Neuronal stem cell (in vitro differentiated cells): Measurements from ENCODE around the gene TNNI3K.

Experiments used
- DNase-seq: peaks from one replicate; pipeline ENCODE4 v3.0.0-alpha.2; 2013; ENCODE audit warnings: low spot score
- H2AFZ ChIP-seq: one replicate; pipeline ENCODE4 v1.6.1; 2013; ENCODE audit warnings: mild to moderate bottlenecking, low read length, inconsistent platforms
- H2AK5ac ChIP-seq: 2 replicates; pipeline ENCODE4 v1.6.1; 2013; ENCODE audit warnings: low read depth, mild to moderate bottlenecking, inconsistent platforms, low read length, moderate library complexity, mixed read lengths
- H2BK120ac ChIP-seq: 2 replicates; pipeline ENCODE4 v1.6.1; 2013; ENCODE audit warnings: low read depth, mild to moderate bottlenecking, inconsistent platforms, low read length, moderate library complexity, mixed read lengths
- H2BK12ac ChIP-seq: one replicate; pipeline ENCODE4 v1.6.1; 2013; ENCODE audit warnings: low read length, inconsistent platforms
- H2BK15ac ChIP-seq: 2 replicates; pipeline ENCODE4 v1.6.1; 2013; ENCODE audit warnings: mild to moderate bottlenecking, low read length, inconsistent platforms, mixed read lengths
- H2BK5ac ChIP-seq: one replicate; pipeline ENCODE4 v1.6.1; 2013; ENCODE audit warnings: inconsistent platforms, mild to moderate bottlenecking, low read length, moderate library complexity
- H3K14ac ChIP-seq: one replicate; pipeline ENCODE4 v1.6.1; 2013; ENCODE audit warnings: low read length, inconsistent platforms
- H3K18ac ChIP-seq: 2 replicates; pipeline ENCODE4 v1.6.1; 2013; ENCODE audit warnings: low read length, inconsistent platforms
- H3K23ac ChIP-seq: 2 replicates; pipeline ENCODE4 v1.6.1; 2013; ENCODE audit warnings: low read depth, mild to moderate bottlenecking, mixed read lengths, low read length, inconsistent platforms; ENCODE audit not compliant: poor library complexity
- H3K27ac ChIP-seq: replicated peaks from 3 replicates; pipeline ENCODE4 v1.5.1; 2013; ENCODE audit warnings: low read length, inconsistent platforms
- H3K27me3 ChIP-seq, 3 experiments: 2 replicates each; pipeline ENCODE4 v1.6.1; 2013; ENCODE audit warnings: low read length in 3 of 3, mild to moderate bottlenecking in 2 of 3, inconsistent platforms in 1 of 3, low read depth in 1 of 3, mixed read lengths in 1 of 3, moderate library complexity in 1 of 3; ENCODE audit not compliant: control insufficient read depth in 3 of 3, insufficient read depth in 3 of 3
- H3K36me3 ChIP-seq, 2 donors: replicated peaks in 1 of 2; 2 replicates each; pipeline ENCODE4 v1.6.1; 2013; ENCODE audit warnings: low read length in 2 of 2; ENCODE audit not compliant: control insufficient read depth in 2 of 2, insufficient read depth in 2 of 2
- H3K4ac ChIP-seq: 2 replicates; pipeline ENCODE4 v1.6.1; 2013; ENCODE audit warnings: inconsistent platforms, mild to moderate bottlenecking, low read length, moderate library complexity
- H3K4me1 ChIP-seq, 2 donors: 1 replicate in 1 of 2; 2 replicates in 1 of 2; pipeline ENCODE4 v1.6.1; 2013; ENCODE audit warnings: low read length in 2 of 2, low read depth in 1 of 2; ENCODE audit not compliant: control insufficient read depth in 2 of 2, insufficient read depth in 1 of 2
- H3K4me2 ChIP-seq: one replicate; pipeline ENCODE4 v1.6.1; 2013; ENCODE audit warnings: mild to moderate bottlenecking, low read length, inconsistent platforms; ENCODE audit not compliant: insufficient read depth, poor library complexity, severe bottlenecking
- H3K4me3 ChIP-seq, 2 donors: 2 replicates each; pipeline ENCODE4 v1.5.1; 2013; ENCODE audit warnings: low read length in 2 of 2, mild to moderate bottlenecking in 2 of 2, inconsistent platforms in 1 of 2, moderate library complexity in 1 of 2
- H3K79me1 ChIP-seq: one replicate; pipeline ENCODE4 v1.6.1; 2013; ENCODE audit warnings: low read depth, mild to moderate bottlenecking, inconsistent platforms, low read length, moderate library complexity
- H3K9ac ChIP-seq: one replicate; pipeline ENCODE4 v1.6.1; 2013; ENCODE audit warnings: mild to moderate bottlenecking, low read depth, low read length, inconsistent platforms; ENCODE audit not compliant: poor library complexity
- H3K9me3 ChIP-seq, 2 donors: replicated peaks in 1 of 2; 2 replicates each; pipeline versions ENCODE3 to v1.6.1; 2013; ENCODE audit warnings: low read length in 2 of 2, mild to moderate bottlenecking in 2 of 2, inconsistent platforms in 1 of 2, low read depth in 1 of 2, mixed read lengths in 1 of 2, moderate library complexity in 1 of 2; ENCODE audit not compliant: control insufficient read depth in 2 of 2, insufficient read depth in 1 of 2
- H4K8ac ChIP-seq: one replicate; pipeline ENCODE4 v1.6.1; 2013; ENCODE audit warnings: low read depth, mild to moderate bottlenecking, inconsistent platforms, low read length, moderate library complexity
- H4K91ac ChIP-seq: one replicate; pipeline ENCODE4 v1.6.1; 2013; ENCODE audit warnings: low read length, low read depth, mild to moderate bottlenecking, inconsistent platforms; ENCODE audit not compliant: poor library complexity
- WGBS, 2 donors: extraction: QIAGEN DNeasy Blood & Tissue Kit; methylation state at CpG; one replicate each; pipeline ENCODE4 v1.1.7; 2013; ENCODE audit warnings: missing lambda C conversion rate in 2 of 2, mixed read lengths in 1 of 2; ENCODE audit not compliant: insufficient read length in 2 of 2, insufficient replicate concordance in 1 of 2; ENCODE audit errors: extremely low coverage in 2 of 2; 5-methylcytosine and 5-hydroxymethylcytosine counted together

Gene TNNI3K

GRCh38 chr1:74467786-74468377 is 232.7 kb downstream of the TNNI3K start:
- peaks cover 2 to 13% of the 10 kb centered on the region in 2 donors for H3K4me1 ChIP-seq
- no peaks in the 10 kb centered on the region for H3K36me3 ChIP-seq
- no peaks in the 10 kb centered on the region for H3K79me1 ChIP-seq
- no peak overlapping the region for H3K27ac ChIP-seq
- H2BK15ac ChIP-seq = no peak overlapping the region
- no peaks in the 10 kb centered on the region for H3K27me3 ChIP-seq
- H3K4me3 ChIP-seq = no peak overlapping the region
- WGBS, 2 donors = no CpG with 5 or more reads among the region's 3 CpGs
- no peak overlapping the region for H2BK120ac ChIP-seq
- H4K91ac ChIP-seq = no peak overlapping the region
- no peak overlapping the region for H2BK5ac ChIP-seq
- no peak overlapping the region for H3K18ac ChIP-seq
- H3K23ac ChIP-seq = no peak overlapping the region
- no peak overlapping the region for H4K8ac ChIP-seq
- H3K9me3 ChIP-seq = peaks cover 2 to 3% of the 10 kb centered on the region in 2 donors
- no peak overlapping the region for H3K4me2 ChIP-seq
- H2AFZ ChIP-seq = no peak overlapping the region
- H3K4ac ChIP-seq = no peak overlapping the region
- no peak overlapping the region for H3K9ac ChIP-seq
- no peak overlapping the region for H2BK12ac ChIP-seq
- peak; percentile 18 for DNase-seq
- H2AK5ac ChIP-seq = no peak overlapping the region
- H3K14ac ChIP-seq = no peak overlapping the region

- H3K4me1 ChIP-seq = peaks cover 2 to 13% of the 10 kb centered on the region in 2 donors
- no peak overlapping the region for H3K27ac ChIP-seq
Measured at GRCh38 chr1:74468982-74469603, 233.9 kb downstream of the TNNI3K start.

GRCh38 chr1:74470251-74470650 is 235.1 kb downstream of the TNNI3K start:
- H3K27me3 ChIP-seq = no peaks in the 10 kb centered on the region
- no peak overlapping the region for H3K18ac ChIP-seq
- no CpG with 5 or more reads among the region's 3 CpGs for WGBS, 2 donors
- no peaks in the 10 kb centered on the region for H3K36me3 ChIP-seq
- H2AK5ac ChIP-seq = no peak overlapping the region
- H4K91ac ChIP-seq = no peak overlapping the region
- no peak overlapping the region for H2BK15ac ChIP-seq
- no peak overlapping the region for H2AFZ ChIP-seq
- H3K4me2 ChIP-seq = no peak overlapping the region
- H2BK12ac ChIP-seq = no peak overlapping the region
- no peak overlapping the region for H2BK120ac ChIP-seq
- H3K4me3 ChIP-seq = no peak overlapping the region
- H3K9ac ChIP-seq = no peak overlapping the region
- no peaks in the 10 kb centered on the region for H3K9me3 ChIP-seq
- H2BK5ac ChIP-seq = no peak overlapping the region
- peaks cover 2 to 13% of the 10 kb centered on the region in 2 donors for H3K4me1 ChIP-seq
- no peak overlapping the region for H3K27ac ChIP-seq
- H3K79me1 ChIP-seq = no peaks in the 10 kb centered on the region
- no peak overlapping the region for H3K14ac ChIP-seq
- no peak for DNase-seq
- no peak overlapping the region for H3K23ac ChIP-seq
- H3K4ac ChIP-seq = no peak overlapping the region
- H4K8ac ChIP-seq = no peak overlapping the region

More at GRCh38 chr1:74468982-74469603, 233.9 kb downstream of the TNNI3K start:
- Histone ChIP-seq H2BK5ac (no peak overlapping the region), H3K4me2 (no peak overlapping the region), H4K8ac (no peak overlapping the region), H2BK12ac (no peak overlapping the region), H3K36me3 (no peaks in the 10 kb centered on the region), H3K9ac (no peak overlapping the region), H3K9me3 (peaks cover 2 to 3% of the 10 kb centered on the region in 2 donors), H4K91ac (no peak overlapping the region), H3K4ac (no peak overlapping the region), H2BK120ac (no peak overlapping the region), H2AK5ac (no peak overlapping the region), H2BK15ac (no peak overlapping the region), H3K14ac (no peak overlapping the region), H3K79me1 (no peaks in the 10 kb centered on the region), H3K27me3 (no peaks in the 10 kb centered on the region), H2AFZ (no peak overlapping the region), H3K4me3 (no peak overlapping the region), H3K18ac (no peak overlapping the region), H3K23ac (no peak overlapping the region)
- peak; percentile 48 for DNase-seq
- no CpG with 5 or more reads among the region's 2 CpGs for WGBS, 2 donors

GRCh38 chr1:74470936-74471335 is 235.7 kb downstream of the TNNI3K start:
- peak overlapping the region; percentile 54 for H2AFZ ChIP-seq
- H2BK12ac ChIP-seq = no peak overlapping the region
- H2BK5ac ChIP-seq = no peak overlapping the region
- peaks cover 2 to 13% of the 10 kb centered on the region in 2 donors for H3K4me1 ChIP-seq
- DNase-seq = no peak
- WGBS, 2 donors = no CpG with 5 or more reads among the region's 3 CpGs
- no peaks in the 10 kb centered on the region for H3K9me3 ChIP-seq
- no peak overlapping the region for H2BK15ac ChIP-seq
- no peak overlapping the region for H3K14ac ChIP-seq
- H3K4ac ChIP-seq = no peak overlapping the region
- H3K18ac ChIP-seq = no peak overlapping the region
- H2AK5ac ChIP-seq = no peak overlapping the region
- no peak overlapping the region for H4K8ac ChIP-seq
- no peaks in the 10 kb centered on the region for H3K27me3 ChIP-seq
- H3K79me1 ChIP-seq = no peaks in the 10 kb centered on the region
- no peaks in the 10 kb centered on the region for H3K36me3 ChIP-seq
- no peak overlapping the region for H3K4me2 ChIP-seq
- no peak overlapping the region for H3K9ac ChIP-seq
- H3K27ac ChIP-seq = no peak overlapping the region
- H3K4me3 ChIP-seq = no peak overlapping the region
- no peak overlapping the region for H4K91ac ChIP-seq
- H3K23ac ChIP-seq = no peak overlapping the region
- H2BK120ac ChIP-seq = no peak overlapping the region
